ENCODE data around the gene AP4S1.
A peak's percentile ranks its signal among the peaks of the same experiment; 100 is the strongest.

Gene AP4S1

GRCh38 chr14:31137214-31137889, 111.9 kb downstream of the AP4S1 start:
- H3K4ac ChIP-seq (ENCODE audit: low read depth in 1 of 2, low read length in 2 of 2) = no peak overlapping the region
- H4K91ac ChIP-seq (ENCODE audit: low read length) = no peak overlapping the region
- no peak overlapping the region for H2BK120ac ChIP-seq (ENCODE audit: low read depth, low read length)
- H3K79me1 ChIP-seq (replicated peaks; ENCODE audit: low read length, poor library complexity, severe bottlenecking) = peaks cover 6% of the 10 kb centered on the region
- no peak overlapping the region for H2BK12ac ChIP-seq (ENCODE audit: low read length in 2 of 2)
- H3K4me1 ChIP-seq (ENCODE audit: control insufficient read depth, insufficient read depth, low read depth, low read length) = no peaks in the 10 kb centered on the region
- no peak overlapping the region for H3K4me3 ChIP-seq (ENCODE audit: insufficient read depth in 1 of 2, low read depth in 1 of 2, low read length in 2 of 2)
- no peak overlapping the region for H3K4me2 ChIP-seq (ENCODE audit: low read length, poor library complexity, severe bottlenecking)
- no peaks in the 10 kb centered on the region for H3K27me3 ChIP-seq (ENCODE audit: control insufficient read depth in 1 of 2, insufficient read depth in 1 of 2, low read length in 2 of 2)
- H2AFZ ChIP-seq (ENCODE audit: low read depth, low read length) = no peak overlapping the region
- no peak overlapping the region for H2BK15ac ChIP-seq (ENCODE audit: low read depth, poor library complexity, severe bottlenecking)
- H3K36me3 ChIP-seq (ENCODE audit: control insufficient read depth in 1 of 2, insufficient read depth in 2 of 2, low read depth in 1 of 2, low read length in 2 of 2) = peaks cover 15 to 95% of the 10 kb centered on the region in 2 experiments
- no peak overlapping the region for H2AK5ac ChIP-seq (ENCODE audit: low read length, severe bottlenecking)
- H3K9me3 ChIP-seq (ENCODE audit: control insufficient read depth, low read length) = no peaks in the 10 kb centered on the region
- H2BK5ac ChIP-seq (ENCODE audit: low read depth, low read length, poor library complexity, severe bottlenecking) = no peak overlapping the region
- H3K18ac ChIP-seq (ENCODE audit: low read depth in 1 of 2, low read length in 2 of 2) = peak overlapping the region in 1 of 2 experiments; percentile 38
- no peak for DNase-seq
- H3K9ac ChIP-seq (ENCODE audit: low read length) = no peak overlapping the region
- H3K14ac ChIP-seq (ENCODE audit: low read length in 2 of 2) = no peak overlapping the region
- no peak overlapping the region for H3K27ac ChIP-seq (ENCODE audit: low read length, poor library complexity, severe bottlenecking)
- no peak overlapping the region for H4K8ac ChIP-seq (ENCODE audit: low read length)
- 94% methylated on average over 10 of the region's 12 CpGs for WGBS
- no peak overlapping the region for H3K23ac ChIP-seq (ENCODE audit: low read length in 2 of 2)

GRCh38 chr14:31138301-31138700, 112.9 kb downstream of the AP4S1 start:
- no peak overlapping the region for H3K18ac ChIP-seq (ENCODE audit: low read depth in 1 of 2, low read length in 2 of 2)
- H2BK120ac ChIP-seq (ENCODE audit: low read depth, low read length) = no peak overlapping the region
- 91% methylated on average over 2 of the region's 2 CpGs for WGBS
- no peak overlapping the region for H2BK5ac ChIP-seq (ENCODE audit: low read depth, low read length, poor library complexity, severe bottlenecking)
- H3K9ac ChIP-seq (ENCODE audit: low read length) = no peak overlapping the region
- H2AK5ac ChIP-seq (ENCODE audit: low read length, severe bottlenecking) = no peak overlapping the region
- no peak overlapping the region for H3K4me3 ChIP-seq (ENCODE audit: insufficient read depth in 1 of 2, low read depth in 1 of 2, low read length in 2 of 2)
- H2BK15ac ChIP-seq (ENCODE audit: low read depth, poor library complexity, severe bottlenecking) = no peak overlapping the region
- H3K27me3 ChIP-seq (ENCODE audit: control insufficient read depth in 1 of 2, insufficient read depth in 1 of 2, low read length in 2 of 2) = no peaks in the 10 kb centered on the region
- peaks cover 17 to 93% of the 10 kb centered on the region in 2 experiments for H3K36me3 ChIP-seq (ENCODE audit: control insufficient read depth in 1 of 2, insufficient read depth in 2 of 2, low read depth in 1 of 2, low read length in 2 of 2)
- no peak overlapping the region for H3K23ac ChIP-seq (ENCODE audit: low read length in 2 of 2)
- H3K4me2 ChIP-seq (ENCODE audit: low read length, poor library complexity, severe bottlenecking) = no peak overlapping the region
- no peak overlapping the region for H4K8ac ChIP-seq (ENCODE audit: low read length)
- H3K79me1 ChIP-seq (replicated peaks; ENCODE audit: low read length, poor library complexity, severe bottlenecking) = peaks cover 9% of the 10 kb centered on the region
- H2AFZ ChIP-seq (ENCODE audit: low read depth, low read length) = no peak overlapping the region
- no peak for DNase-seq
- no peak overlapping the region for H3K4ac ChIP-seq (ENCODE audit: low read depth in 1 of 2, low read length in 2 of 2)
- no peaks in the 10 kb centered on the region for H3K9me3 ChIP-seq (ENCODE audit: control insufficient read depth, low read length)
- no peak overlapping the region for H3K27ac ChIP-seq (ENCODE audit: low read length, poor library complexity, severe bottlenecking)
- no peaks in the 10 kb centered on the region for H3K4me1 ChIP-seq (ENCODE audit: control insufficient read depth, insufficient read depth, low read depth, low read length)
- no peak overlapping the region for H3K14ac ChIP-seq (ENCODE audit: low read length in 2 of 2)
- no peak overlapping the region for H2BK12ac ChIP-seq (ENCODE audit: low read length in 2 of 2)
- no peak overlapping the region for H4K91ac ChIP-seq (ENCODE audit: low read length)

GRCh38 chr14:31139301-31139847, 113.9 kb downstream of the AP4S1 start:
- Histone ChIP-seq H4K91ac (ENCODE audit: low read length) (no peak overlapping the region), H3K4me1 (ENCODE audit: control insufficient read depth, insufficient read depth, low read depth, low read length) (no peaks in the 10 kb centered on the region), H2BK120ac (ENCODE audit: low read depth, low read length) (no peak overlapping the region), H2BK15ac (ENCODE audit: low read depth, poor library complexity, severe bottlenecking) (no peak overlapping the region), H3K27me3 (ENCODE audit: control insufficient read depth in 1 of 2, insufficient read depth in 1 of 2, low read length in 2 of 2) (no peaks in the 10 kb centered on the region), H3K36me3 (ENCODE audit: control insufficient read depth in 1 of 2, insufficient read depth in 2 of 2, low read depth in 1 of 2, low read length in 2 of 2) (peaks cover 17 to 93% of the 10 kb centered on the region in 2 experiments), H3K4me2 (ENCODE audit: low read length, poor library complexity, severe bottlenecking) (no peak overlapping the region), H3K79me1 (replicated peaks; ENCODE audit: low read length, poor library complexity, severe bottlenecking) (peaks cover 10% of the 10 kb centered on the region), H3K9ac (ENCODE audit: low read length) (no peak overlapping the region), H3K4me3 (ENCODE audit: insufficient read depth in 1 of 2, low read depth in 1 of 2, low read length in 2 of 2) (no peak overlapping the region), H2AFZ (ENCODE audit: low read depth, low read length) (no peak overlapping the region), H4K8ac (ENCODE audit: low read length) (no peak overlapping the region), H3K23ac (ENCODE audit: low read length in 2 of 2) (no peak overlapping the region), H3K18ac (ENCODE audit: low read depth in 1 of 2, low read length in 2 of 2) (no peak overlapping the region), H3K9me3 (ENCODE audit: control insufficient read depth, low read length) (no peaks in the 10 kb centered on the region), H2BK12ac (ENCODE audit: low read length in 2 of 2) (no peak overlapping the region), H3K14ac (ENCODE audit: low read length in 2 of 2) (no peak overlapping the region), H2AK5ac (ENCODE audit: low read length, severe bottlenecking) (no peak overlapping the region), H3K4ac (ENCODE audit: low read depth in 1 of 2, low read length in 2 of 2) (no peak overlapping the region), H2BK5ac (ENCODE audit: low read depth, low read length, poor library complexity, severe bottlenecking) (no peak overlapping the region), H3K27ac (ENCODE audit: low read length, poor library complexity, severe bottlenecking) (no peak overlapping the region)
- DNase-seq = no peak
- 92% methylated on average over 2 of the region's 4 CpGs for WGBS

- Histone ChIP-seq H3K79me1 (replicated peaks; ENCODE audit: low read length, poor library complexity, severe bottlenecking) (peaks cover 11% of the 10 kb centered on the region), H3K4me3 (ENCODE audit: insufficient read depth in 1 of 2, low read depth in 1 of 2, low read length in 2 of 2) (no peak overlapping the region), H3K36me3 (ENCODE audit: control insufficient read depth in 1 of 2, insufficient read depth in 2 of 2, low read depth in 1 of 2, low read length in 2 of 2) (peaks cover 20 to 96% of the 10 kb centered on the region in 2 experiments), H2BK12ac (ENCODE audit: low read length in 2 of 2) (no peak overlapping the region), H4K91ac (ENCODE audit: low read length) (no peak overlapping the region), H4K8ac (ENCODE audit: low read length) (no peak overlapping the region), H2BK5ac (ENCODE audit: low read depth, low read length, poor library complexity, severe bottlenecking) (no peak overlapping the region), H3K27ac (ENCODE audit: low read length, poor library complexity, severe bottlenecking) (no peak overlapping the region), H2AK5ac (ENCODE audit: low read length, severe bottlenecking) (no peak overlapping the region), H3K9ac (ENCODE audit: low read length) (no peak overlapping the region), H3K14ac (ENCODE audit: low read length in 2 of 2) (no peak overlapping the region), H3K18ac (ENCODE audit: low read depth in 1 of 2, low read length in 2 of 2) (no peak overlapping the region), H2BK15ac (ENCODE audit: low read depth, poor library complexity, severe bottlenecking) (no peak overlapping the region), H3K27me3 (ENCODE audit: control insufficient read depth in 1 of 2, insufficient read depth in 1 of 2, low read length in 2 of 2) (no peaks in the 10 kb centered on the region), H3K4me1 (ENCODE audit: control insufficient read depth, insufficient read depth, low read depth, low read length) (no peaks in the 10 kb centered on the region), H2BK120ac (ENCODE audit: low read depth, low read length) (no peak overlapping the region), H3K4ac (ENCODE audit: low read depth in 1 of 2, low read length in 2 of 2) (no peak overlapping the region), H3K23ac (ENCODE audit: low read length in 2 of 2) (no peak overlapping the region), H2AFZ (ENCODE audit: low read depth, low read length) (no peak overlapping the region), H3K9me3 (ENCODE audit: control insufficient read depth, low read length) (no peaks in the 10 kb centered on the region), H3K4me2 (ENCODE audit: low read length, poor library complexity, severe bottlenecking) (no peak overlapping the region)
- over 99% methylated on average over 10 of the region's 11 CpGs for WGBS
- no peak for DNase-seq
Measured at GRCh38 chr14:31142455-31143087, 117.1 kb downstream of the AP4S1 start.

Data from mesenchymal stem cell (in vitro differentiated cells and primary cell).